Left lung (tissue), 10 donors: ENCODE results near the gene AMPD3. TPM values are rescaled to one million over a fixed set of nuclear protein-coding genes. Genes with fewer than 3 reads are reported as not detected.
A peak's percentile ranks its signal among the peaks of the same experiment; 100 is the strongest.

Source experiments
- ATAC-seq: fragments of 200-7000 bp; cut with Tn5 transposase; one replicate; pipeline ENCODE4 v1.9.1; 2020; ENCODE audit warnings: moderate library complexity
- DNase-seq, 4 donors: peaks; one replicate each; pipeline ENCODE4 v3.0.0-alpha.2; 2013 to 2020
- H3K27ac ChIP-seq, 2 donors: fragments of 200-600 bp; sonication (generic) in 1 of 2; one replicate each; pipeline versions ENCODE4 v1.5.0 to v1.8.0; 2020 to 2021
- H3K27me3 ChIP-seq, 2 donors: fragments of 200-600 bp; sonication (generic) in 1 of 2; one replicate each; pipeline versions ENCODE4 v1.5.0 to v1.8.0; 2020 to 2021
- H3K36me3 ChIP-seq, 2 donors: fragments of 200-600 bp; sonication (generic) in 1 of 2; one replicate each; pipeline versions ENCODE4 v1.5.0 to v1.8.0; 2020 to 2021
- H3K4me1 ChIP-seq, 2 donors: fragments of 200-600 bp; one replicate each; pipeline ENCODE4 v1.8.0; 2021
- H3K4me3 ChIP-seq, 2 donors: fragments of 200-600 bp; sonication (generic) in 1 of 2; one replicate each; pipeline versions ENCODE4 v1.5.0 to v1.8.0; 2020 to 2021; ENCODE audit warnings: mild to moderate bottlenecking in 1 of 2
- H3K9me3 ChIP-seq, 2 donors: fragments of 200-600 bp; sonication (generic) in 1 of 2; one replicate each; pipeline versions ENCODE4 v1.5.0 to v1.8.0; 2020 to 2021
- CTCF ChIP-seq, 2 donors: fragments of 200-600 bp; sonication (generic) in 1 of 2; IDR thresholded peaks; one replicate each; pipeline versions ENCODE4 v1.5.0 to v1.8.0; 2021; ENCODE audit warnings: antibody characterized with exemption in 2 of 2
- intact Hi-C, 2 donors: fragments of 100-400 bp; cut with DNase I; formaldehyde crosslinking; loops; one replicate each; pipeline versions ENCODE4 v1.11.2 to v1.14.2; 2022
- polyA plus RNA-seq, 6 donors: library from polyadenylated mRNA; unstranded; fragments of 120-200 nt; gene quantifications; one replicate each; pipeline ENCODE4 v1.2.1, GENCODE V29; 2013; ENCODE audit not compliant: insufficient read length in 6 of 6
- total RNA-seq, 2 donors: library from RNA; stranded (reverse); fragmentation: NEBNext Ultra II Directional; extraction: Animal tissue kit (Norgen Biotek cat#: 25700); gene quantifications; one replicate each; pipeline ENCODE4 v1.2.1, GENCODE V29; 2021
- donor health status: DM: no; HTN: yes; CAD: no.
- donor health status: DM: no; HTN: no; CAD: no.

The AMPD3 gene
- total and polyA plus RNA-seq, 8 donors = 6.6 to 28.8 (median 8.1) TPM

GRCh38 chr11:10453261-10453660 lies 1.8 kb upstream of the AMPD3 start:
- TF ChIP-seq CTCF (IDR thresholded peaks at IDR 0.05) = no peak
- Histone ChIP-seq H3K4me3 (no peak overlapping the region), H3K4me1 (peaks cover 6 to 70% of the 10 kb centered on the region in 2 donors), H3K27ac (peak overlapping the region in 1 of 2 donors; percentile 30), H3K27me3 (peaks cover 0 to 11% of the 10 kb centered on the region in 2 donors), H3K36me3 (no peaks in the 10 kb centered on the region), H3K9me3 (no peaks in the 10 kb centered on the region)
- intact Hi-C loops = no loop called here
- ATAC-seq = no peak
- DNase-seq = no peak

DNA sequence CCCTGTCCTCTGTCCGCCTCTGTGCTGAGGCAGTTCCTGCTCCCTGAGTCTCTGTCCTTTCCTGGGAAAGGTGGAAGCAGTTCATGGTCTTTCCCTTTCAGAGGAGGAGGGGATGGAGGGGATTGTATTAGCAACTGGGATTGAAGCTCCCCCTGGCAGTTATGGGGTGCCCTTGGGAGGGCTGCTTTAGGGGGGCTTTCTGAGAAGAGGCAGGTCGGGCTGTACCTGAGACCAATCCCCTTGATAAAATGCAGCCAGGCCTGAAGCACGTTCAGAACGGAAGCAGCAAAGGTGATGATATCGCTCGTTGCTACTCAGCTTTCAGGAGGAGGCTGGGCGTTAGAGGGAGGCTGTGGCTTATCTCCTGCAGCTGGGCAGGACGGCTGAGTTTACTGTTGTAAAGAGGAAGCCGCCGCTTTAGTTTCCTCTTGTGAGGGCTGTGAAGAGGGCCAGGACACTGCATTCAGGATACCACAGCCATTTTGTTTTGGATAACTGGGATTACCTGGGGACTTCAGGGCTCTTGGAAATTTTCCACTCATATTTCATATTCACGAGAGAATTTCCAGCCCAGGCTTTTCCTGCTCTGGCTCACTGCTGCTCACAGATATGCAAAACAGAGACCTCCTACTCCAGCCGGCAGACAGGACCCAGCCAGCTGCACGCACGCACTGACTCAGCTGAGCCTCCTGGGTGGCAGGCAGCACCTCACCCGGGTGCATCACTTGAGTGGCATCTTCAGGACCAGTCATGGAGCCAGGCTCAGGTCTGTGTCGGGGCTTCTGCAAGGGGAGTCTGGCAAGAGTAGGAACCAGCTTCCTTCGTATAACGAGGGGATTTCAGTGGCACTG lies 798 bp downstream of the AMPD3 start:
- Histone ChIP-seq H3K27ac (peak overlapping the region; percentile 4 to 92), H3K36me3 (no peaks in the 10 kb centered on the region), H3K4me1 (peaks cover 6 to 89% of the 10 kb centered on the region in 2 donors), H3K9me3 (no peaks in the 10 kb centered on the region), H3K27me3 (peaks cover 0 to 5% of the 10 kb centered on the region in 2 donors), H3K4me3 (peak overlapping the region; percentile 4 to 48)
- TF ChIP-seq CTCF (IDR thresholded peaks at IDR 0.05) = no peak
- DNase-seq = peak in 3 of 4 donors; percentile 51 to 87 (median 70)
- peak; percentile 72 for ATAC-seq
- intact Hi-C loops = no loop called here

DNA sequence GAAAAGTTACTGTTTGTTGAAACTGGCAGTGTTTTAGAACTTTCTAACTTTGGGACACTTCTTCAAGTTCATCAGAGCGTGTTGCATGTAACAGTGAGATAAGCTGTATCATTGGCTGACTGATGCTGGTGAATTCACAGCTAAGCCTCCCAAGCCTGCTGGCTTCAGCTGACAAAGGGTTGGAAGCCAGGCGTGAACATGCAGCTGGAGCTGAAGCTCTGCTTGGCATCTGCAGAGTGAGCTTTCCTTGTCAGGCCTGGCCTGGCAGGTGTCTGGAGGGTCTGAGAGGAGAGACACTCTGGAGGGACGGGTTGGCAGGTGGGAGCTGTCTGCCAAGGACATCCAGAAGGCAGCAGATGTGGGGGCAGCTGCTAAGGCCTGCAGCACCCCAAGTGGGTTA lies 1.5 kb downstream of the AMPD3 start:
- peaks cover 0 to 6% of the 10 kb centered on the region in 2 donors for H3K36me3 ChIP-seq
- H3K27ac ChIP-seq = peak overlapping the region; percentile 4 to 92
- peaks cover 3 to 86% of the 10 kb centered on the region in 2 donors for H3K4me1 ChIP-seq
- peak overlapping the region; percentile 4 to 48 for H3K4me3 ChIP-seq
- H3K9me3 ChIP-seq = no peaks in the 10 kb centered on the region
- H3K27me3 ChIP-seq = no peaks in the 10 kb centered on the region
- no peak for DNase-seq
- intact Hi-C loops = no loop called here
- no peak for TF ChIP-seq CTCF (IDR thresholded peaks at IDR 0.05)
- ATAC-seq = no peak

DNA sequence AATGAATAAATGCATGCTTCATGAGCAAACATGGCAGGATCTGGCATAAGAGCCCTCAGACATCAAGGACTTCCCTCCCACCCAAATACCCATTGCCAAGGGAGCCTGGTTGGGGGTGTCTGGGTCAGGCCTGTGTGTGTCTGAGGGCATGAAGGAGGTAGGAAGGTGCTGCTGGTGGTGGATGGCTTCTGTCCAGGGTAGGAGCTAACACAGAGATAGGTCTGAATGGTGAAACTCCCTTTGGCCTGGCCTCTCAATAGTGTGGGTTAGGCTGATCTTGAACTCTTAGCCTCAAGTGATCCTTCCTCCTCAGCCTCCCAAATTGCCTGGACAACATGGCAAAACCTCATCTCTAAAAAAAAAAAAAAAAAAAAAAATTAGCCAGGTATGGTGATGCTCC lies 2.8 kb downstream of the AMPD3 start:
- H3K4me3 ChIP-seq = peak overlapping the region in 1 of 2 donors; percentile 48
- intact Hi-C loops = no loop called here
- ATAC-seq (no peak), DNase-seq (no peak)
- peak overlapping the region in 1 of 2 donors; percentile 92 for H3K27ac ChIP-seq
- H3K27me3 ChIP-seq = no peaks in the 10 kb centered on the region
- peaks cover 3 to 75% of the 10 kb centered on the region in 2 donors for H3K4me1 ChIP-seq
- H3K36me3 ChIP-seq = peaks cover 0 to 20% of the 10 kb centered on the region in 2 donors
- no peak for TF ChIP-seq CTCF (IDR thresholded peaks at IDR 0.05)
- H3K9me3 ChIP-seq = no peaks in the 10 kb centered on the region
